GM12878 (cell line): ENCODE data around the gene CDC45. TPM values are rescaled to one million over a fixed set of nuclear protein-coding genes. Genes with fewer than 3 reads are reported as not detected.

Experiments
- ATAC-seq: fragments of 200-7000 bp; cut with Tn5 transposase; 3 replicates; pipeline ENCODE4 v1.9.1; 2020; ENCODE audit warnings: mild to moderate bottlenecking, moderate library complexity
- BruUV-seq: library from RNA; stranded (reverse); fragments of 400-500 nt; replicated peaks from 2 replicates; lab custom pipeline; 2021; lab: Mats Ljungman, UMichigan
- CTCF ChIA-PET: fragments of 300-600 bp; sonication (Branson Sonifier 250); formaldehyde crosslinking; extraction: SDS; loops from one replicate; lab custom pipeline; 2021; ENCODE audit warnings: inconsistent platforms; lab: Yijun Ruan, JAX
- POLR2A ChIA-PET: fragments of 350-600 bp; formaldehyde crosslinking; extraction: SDS; loops from one replicate; lab custom pipeline; 2021; ENCODE audit warnings: inconsistent platforms; lab: Charles Lee
- RAD21 ChIA-PET: fragments of 300-600 bp; sonication (Branson Sonifier 250); formaldehyde crosslinking; loops from one replicate; lab custom pipeline; 2023; ENCODE audit warnings: antibody characterized with exemption; ENCODE audit not compliant: unreplicated experiment; lab: Charles Lee
- SMC1A ChIA-PET: fragments of 300-600 bp; sonication (Branson Sonifier 250); formaldehyde crosslinking; loops from one replicate; lab custom pipeline; 2023; ENCODE audit not compliant: unreplicated experiment, uncharacterized antibody; lab: Charles Lee
- DNase-seq: peaks from one replicate; pipeline ENCODE4 v3.0.0-alpha.2; 2011; ENCODE audit warnings: low read depth, low spot score
- FAIRE-seq: peaks from 3 replicates; lab custom pipeline; 2011; peaks lifted over from hg19 to GRCh38; lab: Jason Lieb, UNC
- H2AFZ ChIP-seq: 2 replicates; pipeline ENCODE4 v1.6.0; 2011; ENCODE audit warnings: low read depth, low read length, control low read depth; ENCODE audit not compliant: control insufficient read depth
- H3K27ac ChIP-seq: 2 replicates; pipeline ENCODE4 v1.5.1; 2011; ENCODE audit warnings: control low read depth; ENCODE audit not compliant: control insufficient read depth, insufficient read depth
- H3K27me3 ChIP-seq, 2 experiments: replicated peaks in 1 of 2; 2 replicates each; pipeline versions ENCODE4 v1.6.0 to v1.6.1; 2011; ENCODE audit warnings: low read length in 1 of 2; ENCODE audit not compliant: control insufficient read depth in 2 of 2, insufficient read depth in 2 of 2
- H3K36me3 ChIP-seq, 2 experiments: 2 replicates each; pipeline ENCODE4 v1.5.1; 2011; ENCODE audit warnings: low read length in 1 of 2; ENCODE audit not compliant: control insufficient read depth in 2 of 2, insufficient read depth in 2 of 2
- H3K4me1 ChIP-seq: 2 replicates; pipeline ENCODE4 v1.6.1; 2011; ENCODE audit warnings: mild to moderate bottlenecking, low read length, moderate library complexity, mixed read lengths; ENCODE audit not compliant: control insufficient read depth, insufficient read depth
- H3K4me2 ChIP-seq: 2 replicates; pipeline ENCODE4 v1.6.0; 2011; ENCODE audit warnings: control low read depth; ENCODE audit not compliant: control insufficient read depth, insufficient read depth
- H3K4me3 ChIP-seq: fragments of 200-600 bp; sonication (generic); 2 replicates; pipeline ENCODE4 v1.5.1; 2016
- H3K79me2 ChIP-seq: 2 replicates; pipeline ENCODE4 v1.6.0; 2011; ENCODE audit warnings: low read length; ENCODE audit not compliant: control insufficient read depth, insufficient read depth
- H3K9ac ChIP-seq: 2 replicates; pipeline ENCODE4 v1.8.0; 2011; ENCODE audit warnings: low read length, control low read depth, mixed read lengths; ENCODE audit not compliant: control insufficient read depth, insufficient read depth
- H3K9me3 ChIP-seq: replicated peaks from 3 replicates; pipeline ENCODE4 v1.5.1; 2011; ENCODE audit warnings: mild to moderate bottlenecking, low read length; ENCODE audit not compliant: control insufficient read depth, insufficient read depth
- H4K20me1 ChIP-seq: 2 replicates; pipeline ENCODE4 v1.6.0; 2011; ENCODE audit not compliant: control insufficient read depth, insufficient read depth
- SUZ12 ChIP-seq: fragments of 200-600 bp; sonication (generic); IDR thresholded peaks from one replicate; pipeline ENCODE4 v1.6.1; 2018; ENCODE audit warnings: antibody characterized with exemption, mild to moderate bottlenecking; ENCODE audit not compliant: unreplicated experiment
- TCF7 ChIP-seq: IDR thresholded peaks from 2 replicates; pipeline ENCODE4 v1.6.1; 2014; ENCODE audit warnings: antibody characterized with exemption, borderline replicate concordance
- WGBS: methylation state at CpG from one replicate; pipeline ENCODE4 v1.1.6; 2016; ENCODE audit warnings: low lambda C conversion rate; ENCODE audit not compliant: insufficient replicate concordance, insufficient coverage; ENCODE audit errors: missing lambda C conversion rate; 5-methylcytosine and 5-hydroxymethylcytosine counted together
- in situ Hi-C: fragments of 300-500 bp; cut with MboI; formaldehyde crosslinking; loops from 9 replicates; pipeline ENCODE4 v1.14.3; 2018; ENCODE audit warnings: mixed read lengths
- intact Hi-C: fragments of 100-400 bp; cut with micrococcal nuclease; formaldehyde crosslinking; loops from one replicate; pipeline ENCODE4 v1.14.2; 2022; ENCODE audit not compliant: unreplicated experiment
- polyA plus RNA-seq, 11 experiments: library from polyadenylated mRNA; depleted of rRNA in 4 of 11; unstranded in 6 of 11; stranded (reverse) in 5 of 11; fragments of >200 nt; fragmentation: Nextera tagmentation in 4 of 11; fragmentation: Illumina TruSeq in 1 of 11; extraction: Ambion mirVana in 4 of 11; extraction: Trizol in 1 of 11; gene quantifications; 1 replicate in 1 of 11; 2 replicates in 10 of 11; pipeline versions ENCODE4 v1.2.1 to v1.2.3, GENCODE V29; 2011 to 2016; ENCODE audit warnings: inconsistent platforms in 2 of 11, missing spikeins in 2 of 11, low read depth in 1 of 11
- total RNA-seq, 4 experiments: library from RNA; depleted of rRNA in 3 of 4; stranded (reverse); fragments of >200 nt in 3 of 4; fragmentation: Illumina TruSeq in 1 of 4; extraction: Trizol in 1 of 4; gene quantifications; 2 replicates each; pipeline versions ENCODE4 v1.2.1 to v1.2.3, GENCODE V29; 2013 to 2021
- TF ChIP-seq, protein P1 (sequence below): fragments of 150-350 bp; IDR thresholded peaks from 2 replicates; pipeline ENCODE4 v1.6.1; 2014; ENCODE audit warnings: mild to moderate bottlenecking, low read depth, low read length
- TF ChIP-seq, protein P2 (sequence below): IDR thresholded peaks from 2 replicates; pipeline ENCODE4 v1.6.1; 2012; ENCODE audit warnings: mild to moderate bottlenecking, low read depth, low read length
- TF ChIP-seq, protein P3 (sequence below): fragments of 450-650 bp; IDR thresholded peaks from 2 replicates; pipeline ENCODE4 v1.6.1; 2016; ENCODE audit warnings: mild to moderate bottlenecking, moderate library complexity, borderline replicate concordance

CDC45 gene
- total and polyA plus RNA-seq, 10 of the 15 experiments (the other 5 are each of a cell fraction or from before 2014, with no cell fraction given) = 40.8 to 88.5 (median 54.2) TPM

DNA sequence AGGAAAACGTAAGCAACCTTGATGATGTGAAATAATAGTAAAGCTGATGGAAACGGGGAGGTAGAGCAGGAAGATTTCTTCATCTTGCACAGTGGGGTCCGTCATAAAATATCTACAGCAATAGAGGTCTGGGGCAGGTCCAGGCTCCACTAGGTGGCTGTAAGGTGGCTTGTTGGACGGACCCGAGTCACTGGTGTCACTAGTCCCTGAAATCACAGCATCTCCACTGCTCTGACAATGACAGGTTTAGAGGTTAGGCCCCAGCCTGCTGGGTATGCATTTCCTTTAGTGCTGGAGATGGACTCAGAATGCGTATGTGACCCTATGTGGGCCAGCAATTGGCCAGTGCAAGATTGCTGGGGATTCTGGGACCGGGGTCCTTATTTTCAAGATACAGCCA lies 69.7 kb downstream of the CDC45 start:
- no peaks in the 10 kb centered on the region for H4K20me1 ChIP-seq
- H2AFZ ChIP-seq = no peak overlapping the region
- DNase-seq = no peak
- no peaks in the 10 kb centered on the region; the same call in 2 of the 3 replicates for H3K9me3 ChIP-seq
- no peaks in the 10 kb centered on the region for H3K4me1 ChIP-seq
- intact Hi-C loops = no loop called here
- H3K27ac ChIP-seq = no peak overlapping the region
- 19% methylated on average over 7 of the region's 7 CpGs for WGBS
- POLR2A ChIA-PET = no interaction called here
- no peaks in the 10 kb centered on the region; a peak in 1 of 4 replicates for H3K27me3 ChIP-seq
- H3K9ac ChIP-seq = no peak overlapping the region
- no peak for FAIRE-seq
- TF ChIP-seq SUZ12 (no peak), TCF7 (no peak)
- TF ChIP-seq, protein P1, sequence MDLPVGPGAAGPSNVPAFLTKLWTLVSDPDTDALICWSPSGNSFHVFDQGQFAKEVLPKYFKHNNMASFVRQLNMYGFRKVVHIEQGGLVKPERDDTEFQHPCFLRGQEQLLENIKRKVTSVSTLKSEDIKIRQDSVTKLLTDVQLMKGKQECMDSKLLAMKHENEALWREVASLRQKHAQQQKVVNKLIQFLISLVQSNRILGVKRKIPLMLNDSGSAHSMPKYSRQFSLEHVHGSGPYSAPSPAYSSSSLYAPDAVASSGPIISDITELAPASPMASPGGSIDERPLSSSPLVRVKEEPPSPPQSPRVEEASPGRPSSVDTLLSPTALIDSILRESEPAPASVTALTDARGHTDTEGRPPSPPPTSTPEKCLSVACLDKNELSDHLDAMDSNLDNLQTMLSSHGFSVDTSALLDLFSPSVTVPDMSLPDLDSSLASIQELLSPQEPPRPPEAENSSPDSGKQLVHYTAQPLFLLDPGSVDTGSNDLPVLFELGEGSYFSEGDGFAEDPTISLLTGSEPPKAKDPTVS = no peak
- TF ChIP-seq, protein P2, sequence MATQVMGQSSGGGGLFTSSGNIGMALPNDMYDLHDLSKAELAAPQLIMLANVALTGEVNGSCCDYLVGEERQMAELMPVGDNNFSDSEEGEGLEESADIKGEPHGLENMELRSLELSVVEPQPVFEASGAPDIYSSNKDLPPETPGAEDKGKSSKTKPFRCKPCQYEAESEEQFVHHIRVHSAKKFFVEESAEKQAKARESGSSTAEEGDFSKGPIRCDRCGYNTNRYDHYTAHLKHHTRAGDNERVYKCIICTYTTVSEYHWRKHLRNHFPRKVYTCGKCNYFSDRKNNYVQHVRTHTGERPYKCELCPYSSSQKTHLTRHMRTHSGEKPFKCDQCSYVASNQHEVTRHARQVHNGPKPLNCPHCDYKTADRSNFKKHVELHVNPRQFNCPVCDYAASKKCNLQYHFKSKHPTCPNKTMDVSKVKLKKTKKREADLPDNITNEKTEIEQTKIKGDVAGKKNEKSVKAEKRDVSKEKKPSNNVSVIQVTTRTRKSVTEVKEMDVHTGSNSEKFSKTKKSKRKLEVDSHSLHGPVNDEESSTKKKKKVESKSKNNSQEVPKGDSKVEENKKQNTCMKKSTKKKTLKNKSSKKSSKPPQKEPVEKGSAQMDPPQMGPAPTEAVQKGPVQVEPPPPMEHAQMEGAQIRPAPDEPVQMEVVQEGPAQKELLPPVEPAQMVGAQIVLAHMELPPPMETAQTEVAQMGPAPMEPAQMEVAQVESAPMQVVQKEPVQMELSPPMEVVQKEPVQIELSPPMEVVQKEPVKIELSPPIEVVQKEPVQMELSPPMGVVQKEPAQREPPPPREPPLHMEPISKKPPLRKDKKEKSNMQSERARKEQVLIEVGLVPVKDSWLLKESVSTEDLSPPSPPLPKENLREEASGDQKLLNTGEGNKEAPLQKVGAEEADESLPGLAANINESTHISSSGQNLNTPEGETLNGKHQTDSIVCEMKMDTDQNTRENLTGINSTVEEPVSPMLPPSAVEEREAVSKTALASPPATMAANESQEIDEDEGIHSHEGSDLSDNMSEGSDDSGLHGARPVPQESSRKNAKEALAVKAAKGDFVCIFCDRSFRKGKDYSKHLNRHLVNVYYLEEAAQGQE = no peak
- TF ChIP-seq, protein P3, sequence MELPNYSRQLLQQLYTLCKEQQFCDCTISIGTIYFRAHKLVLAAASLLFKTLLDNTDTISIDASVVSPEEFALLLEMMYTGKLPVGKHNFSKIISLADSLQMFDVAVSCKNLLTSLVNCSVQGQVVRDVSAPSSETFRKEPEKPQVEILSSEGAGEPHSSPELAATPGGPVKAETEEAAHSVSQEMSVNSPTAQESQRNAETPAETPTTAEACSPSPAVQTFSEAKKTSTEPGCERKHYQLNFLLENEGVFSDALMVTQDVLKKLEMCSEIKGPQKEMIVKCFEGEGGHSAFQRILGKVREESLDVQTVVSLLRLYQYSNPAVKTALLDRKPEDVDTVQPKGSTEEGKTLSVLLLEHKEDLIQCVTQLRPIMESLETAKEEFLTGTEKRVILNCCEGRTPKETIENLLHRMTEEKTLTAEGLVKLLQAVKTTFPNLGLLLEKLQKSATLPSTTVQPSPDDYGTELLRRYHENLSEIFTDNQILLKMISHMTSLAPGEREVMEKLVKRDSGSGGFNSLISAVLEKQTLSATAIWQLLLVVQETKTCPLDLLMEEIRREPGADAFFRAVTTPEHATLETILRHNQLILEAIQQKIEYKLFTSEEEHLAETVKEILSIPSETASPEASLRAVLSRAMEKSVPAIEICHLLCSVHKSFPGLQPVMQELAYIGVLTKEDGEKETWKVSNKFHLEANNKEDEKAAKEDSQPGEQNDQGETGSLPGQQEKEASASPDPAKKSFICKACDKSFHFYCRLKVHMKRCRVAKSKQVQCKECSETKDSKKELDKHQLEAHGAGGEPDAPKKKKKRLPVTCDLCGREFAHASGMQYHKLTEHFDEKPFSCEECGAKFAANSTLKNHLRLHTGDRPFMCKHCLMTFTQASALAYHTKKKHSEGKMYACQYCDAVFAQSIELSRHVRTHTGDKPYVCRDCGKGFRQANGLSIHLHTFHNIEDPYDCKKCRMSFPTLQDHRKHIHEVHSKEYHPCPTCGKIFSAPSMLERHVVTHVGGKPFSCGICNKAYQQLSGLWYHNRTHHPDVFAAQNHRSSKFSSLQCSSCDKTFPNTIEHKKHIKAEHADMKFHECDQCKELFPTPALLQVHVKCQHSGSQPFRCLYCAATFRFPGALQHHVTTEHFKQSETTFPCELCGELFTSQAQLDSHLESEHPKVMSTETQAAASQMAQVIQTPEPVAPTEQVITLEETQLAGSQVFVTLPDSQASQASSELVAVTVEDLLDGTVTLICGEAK = no peak
- no peaks in the 10 kb centered on the region for H3K36me3 ChIP-seq
- H3K4me3 ChIP-seq = no peak overlapping the region
- in situ Hi-C loops = no loop called here
- CTCF ChIA-PET = no interaction called here
- no peaks in the 10 kb centered on the region for H3K79me2 ChIP-seq
- no peak overlapping the region for H3K4me2 ChIP-seq
- no TSS peak for BruUV-seq
- RAD21 ChIA-PET = no interaction called here
- SMC1A ChIA-PET = no interaction called here
- no peak for ATAC-seq
